Panc1 (cell line): Measurements from ENCODE around the gene DAB1.

Experiments
- POLR2AphosphoS5 ChIP-seq: IDR thresholded peaks from 2 replicates; pipeline ENCODE4 v1.6.1; 2012; ENCODE audit warnings: mild to moderate bottlenecking, low read depth, low read length, moderate library complexity
- TF ChIP-seq, protein P1 (sequence below): fragments of 450-650 bp; IDR thresholded peaks from 2 replicates; pipeline ENCODE4 v1.5.1; 2017; ENCODE audit warnings: mild to moderate bottlenecking
- TF ChIP-seq, protein P2 (sequence below), 2 experiments: IDR thresholded peaks; 2 replicates each; pipeline ENCODE4 v1.6.1; 2011 to 2012; ENCODE audit warnings: low read depth in 2 of 2, control low read depth in 1 of 2, low read length in 1 of 2, mild to moderate bottlenecking in 1 of 2, moderate library complexity in 1 of 2; ENCODE audit not compliant: insufficient read depth in 1 of 2

DNA sequence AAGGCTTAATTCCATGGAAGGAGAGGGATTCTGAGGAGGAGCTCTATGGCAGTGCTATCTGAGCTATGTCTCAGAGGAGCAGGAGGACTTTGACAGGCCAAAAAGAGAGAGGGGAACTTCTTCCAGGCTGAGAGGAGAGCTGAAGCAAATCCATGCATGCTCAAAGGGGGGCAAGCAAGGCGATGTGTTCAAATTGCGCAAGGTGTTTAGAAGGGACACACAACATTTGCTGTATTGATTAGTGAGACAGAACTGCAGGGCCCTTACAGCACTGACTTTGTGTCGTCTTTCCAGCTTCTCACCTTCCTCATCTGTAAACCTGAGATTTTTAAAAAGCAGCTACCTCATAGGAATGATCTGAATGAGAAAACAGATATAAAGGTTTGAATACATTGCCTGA lies 145.3 kb downstream of the DAB1 start:
- TF ChIP-seq, protein P1, sequence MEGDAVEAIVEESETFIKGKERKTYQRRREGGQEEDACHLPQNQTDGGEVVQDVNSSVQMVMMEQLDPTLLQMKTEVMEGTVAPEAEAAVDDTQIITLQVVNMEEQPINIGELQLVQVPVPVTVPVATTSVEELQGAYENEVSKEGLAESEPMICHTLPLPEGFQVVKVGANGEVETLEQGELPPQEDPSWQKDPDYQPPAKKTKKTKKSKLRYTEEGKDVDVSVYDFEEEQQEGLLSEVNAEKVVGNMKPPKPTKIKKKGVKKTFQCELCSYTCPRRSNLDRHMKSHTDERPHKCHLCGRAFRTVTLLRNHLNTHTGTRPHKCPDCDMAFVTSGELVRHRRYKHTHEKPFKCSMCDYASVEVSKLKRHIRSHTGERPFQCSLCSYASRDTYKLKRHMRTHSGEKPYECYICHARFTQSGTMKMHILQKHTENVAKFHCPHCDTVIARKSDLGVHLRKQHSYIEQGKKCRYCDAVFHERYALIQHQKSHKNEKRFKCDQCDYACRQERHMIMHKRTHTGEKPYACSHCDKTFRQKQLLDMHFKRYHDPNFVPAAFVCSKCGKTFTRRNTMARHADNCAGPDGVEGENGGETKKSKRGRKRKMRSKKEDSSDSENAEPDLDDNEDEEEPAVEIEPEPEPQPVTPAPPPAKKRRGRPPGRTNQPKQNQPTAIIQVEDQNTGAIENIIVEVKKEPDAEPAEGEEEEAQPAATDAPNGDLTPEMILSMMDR: no peak
- TF ChIP-seq, protein P2, sequence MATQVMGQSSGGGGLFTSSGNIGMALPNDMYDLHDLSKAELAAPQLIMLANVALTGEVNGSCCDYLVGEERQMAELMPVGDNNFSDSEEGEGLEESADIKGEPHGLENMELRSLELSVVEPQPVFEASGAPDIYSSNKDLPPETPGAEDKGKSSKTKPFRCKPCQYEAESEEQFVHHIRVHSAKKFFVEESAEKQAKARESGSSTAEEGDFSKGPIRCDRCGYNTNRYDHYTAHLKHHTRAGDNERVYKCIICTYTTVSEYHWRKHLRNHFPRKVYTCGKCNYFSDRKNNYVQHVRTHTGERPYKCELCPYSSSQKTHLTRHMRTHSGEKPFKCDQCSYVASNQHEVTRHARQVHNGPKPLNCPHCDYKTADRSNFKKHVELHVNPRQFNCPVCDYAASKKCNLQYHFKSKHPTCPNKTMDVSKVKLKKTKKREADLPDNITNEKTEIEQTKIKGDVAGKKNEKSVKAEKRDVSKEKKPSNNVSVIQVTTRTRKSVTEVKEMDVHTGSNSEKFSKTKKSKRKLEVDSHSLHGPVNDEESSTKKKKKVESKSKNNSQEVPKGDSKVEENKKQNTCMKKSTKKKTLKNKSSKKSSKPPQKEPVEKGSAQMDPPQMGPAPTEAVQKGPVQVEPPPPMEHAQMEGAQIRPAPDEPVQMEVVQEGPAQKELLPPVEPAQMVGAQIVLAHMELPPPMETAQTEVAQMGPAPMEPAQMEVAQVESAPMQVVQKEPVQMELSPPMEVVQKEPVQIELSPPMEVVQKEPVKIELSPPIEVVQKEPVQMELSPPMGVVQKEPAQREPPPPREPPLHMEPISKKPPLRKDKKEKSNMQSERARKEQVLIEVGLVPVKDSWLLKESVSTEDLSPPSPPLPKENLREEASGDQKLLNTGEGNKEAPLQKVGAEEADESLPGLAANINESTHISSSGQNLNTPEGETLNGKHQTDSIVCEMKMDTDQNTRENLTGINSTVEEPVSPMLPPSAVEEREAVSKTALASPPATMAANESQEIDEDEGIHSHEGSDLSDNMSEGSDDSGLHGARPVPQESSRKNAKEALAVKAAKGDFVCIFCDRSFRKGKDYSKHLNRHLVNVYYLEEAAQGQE (IDR thresholded peaks at IDR 0.05; ENCODE audit: insufficient read depth in 1 of 2, low read depth in 2 of 2, low read length in 1 of 2): no peak
- TF ChIP-seq POLR2AphosphoS5: no peak
